ENCODE data around the gene RPLP1. TPM values are rescaled to one million over a fixed set of nuclear protein-coding genes. Genes with fewer than 3 reads are reported as not detected.

The RPLP1 gene
- total and polyA plus RNA-seq, 2 of the 8 experiments (the other 6 are each of a cell fraction or from before 2014, with no cell fraction given): 2,089 to 4,387 TPM

DNA sequence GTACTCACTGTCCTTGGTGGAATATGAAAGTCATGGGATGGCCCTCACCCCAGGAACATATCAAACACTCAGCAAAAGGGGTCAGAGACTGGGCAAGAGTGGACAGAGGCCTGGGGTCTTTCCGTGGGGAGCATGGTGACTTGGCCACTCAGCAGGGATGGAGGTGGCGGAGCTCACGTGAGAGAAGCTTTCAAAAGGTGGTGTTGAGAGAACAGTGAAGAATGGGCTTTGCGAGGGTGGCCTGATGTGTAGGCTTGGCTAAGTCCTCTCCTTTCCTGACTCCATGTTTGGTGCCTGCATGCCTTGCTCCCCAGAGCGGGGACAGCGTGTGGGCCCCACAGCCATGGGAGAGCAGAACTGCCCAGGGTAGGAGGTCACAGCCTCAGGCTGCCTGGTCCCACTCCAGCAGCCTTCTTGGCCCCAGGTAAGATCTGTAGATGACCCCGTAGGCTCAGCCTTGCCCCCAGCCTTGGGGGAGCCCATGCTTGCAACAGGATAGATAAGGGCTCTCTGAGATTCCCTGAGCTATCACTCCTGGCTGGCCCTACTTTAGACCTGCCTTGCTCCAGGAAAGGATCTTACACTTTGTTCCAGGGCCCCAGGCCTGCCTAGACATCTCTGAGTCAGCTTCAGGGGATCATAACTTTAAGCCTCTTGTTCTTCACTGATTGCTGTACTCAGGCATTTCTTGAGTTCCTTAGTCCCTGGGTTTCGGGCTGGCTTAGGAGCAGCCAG is 17.0 kb downstream of the RPLP1 start (continued):
- TF ChIP-seq, protein P1, sequence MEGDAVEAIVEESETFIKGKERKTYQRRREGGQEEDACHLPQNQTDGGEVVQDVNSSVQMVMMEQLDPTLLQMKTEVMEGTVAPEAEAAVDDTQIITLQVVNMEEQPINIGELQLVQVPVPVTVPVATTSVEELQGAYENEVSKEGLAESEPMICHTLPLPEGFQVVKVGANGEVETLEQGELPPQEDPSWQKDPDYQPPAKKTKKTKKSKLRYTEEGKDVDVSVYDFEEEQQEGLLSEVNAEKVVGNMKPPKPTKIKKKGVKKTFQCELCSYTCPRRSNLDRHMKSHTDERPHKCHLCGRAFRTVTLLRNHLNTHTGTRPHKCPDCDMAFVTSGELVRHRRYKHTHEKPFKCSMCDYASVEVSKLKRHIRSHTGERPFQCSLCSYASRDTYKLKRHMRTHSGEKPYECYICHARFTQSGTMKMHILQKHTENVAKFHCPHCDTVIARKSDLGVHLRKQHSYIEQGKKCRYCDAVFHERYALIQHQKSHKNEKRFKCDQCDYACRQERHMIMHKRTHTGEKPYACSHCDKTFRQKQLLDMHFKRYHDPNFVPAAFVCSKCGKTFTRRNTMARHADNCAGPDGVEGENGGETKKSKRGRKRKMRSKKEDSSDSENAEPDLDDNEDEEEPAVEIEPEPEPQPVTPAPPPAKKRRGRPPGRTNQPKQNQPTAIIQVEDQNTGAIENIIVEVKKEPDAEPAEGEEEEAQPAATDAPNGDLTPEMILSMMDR (IDR thresholded peaks at IDR 0.05; ENCODE audit: control extremely low read depth in 1 of 3, insufficient read depth in 1 of 3, low read depth in 1 of 3, low read length in 3 of 3): no peak
- no peak for TF ChIP-seq SIRT6 (IDR thresholded peaks at IDR 0.05; ENCODE audit: low read length)
- TF ChIP-seq HDAC6 (IDR thresholded peaks at IDR 0.05; ENCODE audit: low read depth, low read length): no peak
- TF ChIP-seq POLR2AphosphoS5 (IDR thresholded peaks at IDR 0.05; ENCODE audit: low read depth, low read length): no peak
- TF ChIP-seq PHF8 (conservative IDR thresholded peaks at IDR 0.05; ENCODE audit: low read depth, low read length): no peak
- no peak for TF ChIP-seq CREB1 (IDR thresholded peaks at IDR 0.05)
- no peak for TF ChIP-seq EP300 (IDR thresholded peaks at IDR 0.05; ENCODE audit: borderline replicate concordance in 1 of 2, low read depth in 2 of 2, low read length in 2 of 2)

All from H1 (cell line).